Activated CD4-positive, alpha-beta T cell treated with anti-CD3 and anti-CD28 coated beads for 36 hours (primary cell): ENCODE data around the gene ATXN1. TPM values are rescaled to one million over a fixed set of nuclear protein-coding genes. Genes with fewer than 3 reads are reported as not detected.

ENCODE experiments used
- ATAC-seq: fragments of 200-7000 bp; cut with Tn5 transposase; one replicate; pipeline ENCODE4 v1.10.0; 2021; ENCODE audit warnings: mild to moderate bottlenecking, moderate library complexity
- CTCF ChIA-PET: fragments of 350-600 bp; sonication (Branson Sonifier 250); formaldehyde crosslinking; loops from one replicate; lab custom pipeline; 2021; ENCODE audit warnings: antibody characterized with exemption; lab: Charles Lee
- POLR2A ChIA-PET: fragments of 350-600 bp; sonication (Branson Sonifier 250); formaldehyde crosslinking; loops from one replicate; lab custom pipeline; 2021; ENCODE audit warnings: antibody characterized with exemption, inconsistent platforms; lab: Charles Lee
- DNase-seq: peaks from one replicate; pipeline ENCODE4 v3.0.0-alpha.2; 2020
- H3K27ac Mint-ChIP-seq: one replicate; pipeline ENCODE4 v1.8.0; 2021; ENCODE audit warnings: mixed read lengths
- H3K27me3 Mint-ChIP-seq: one replicate; pipeline ENCODE4 v1.8.0; 2021; ENCODE audit warnings: mixed read lengths
- H3K36me3 Mint-ChIP-seq: one replicate; pipeline ENCODE4 v1.8.0; 2021; ENCODE audit warnings: low read depth, mixed read lengths
- H3K4me1 Mint-ChIP-seq: one replicate; pipeline ENCODE4 v1.8.0; 2021; ENCODE audit warnings: mixed read lengths
- H3K4me3 Mint-ChIP-seq: one replicate; pipeline ENCODE4 v1.8.0; 2021; ENCODE audit warnings: mild to moderate bottlenecking, moderate library complexity, mixed read lengths
- H3K9me3 Mint-ChIP-seq: one replicate; pipeline ENCODE4 v1.8.0; 2021; ENCODE audit warnings: low read depth, mixed read lengths
- intact Hi-C, 2 experiments: fragments of 100-400 bp; cut with DNase I in 1 of 2; cut with micrococcal nuclease in 1 of 2; formaldehyde crosslinking; loops; one replicate each; pipeline versions ENCODE4 v1.14.2 to v1.15.1; 2022 to 2024; cut with DNase I, micrococcal nuclease
- total RNA-seq, 2 experiments: library from RNA; stranded (reverse); gene quantifications; one replicate each; pipeline ENCODE4 v1.2.3, GENCODE V29; 2021

ATXN1 gene
- total RNA-seq, 2 experiments from 2014 or later: 19.8 to 22.8 TPM

DNA sequence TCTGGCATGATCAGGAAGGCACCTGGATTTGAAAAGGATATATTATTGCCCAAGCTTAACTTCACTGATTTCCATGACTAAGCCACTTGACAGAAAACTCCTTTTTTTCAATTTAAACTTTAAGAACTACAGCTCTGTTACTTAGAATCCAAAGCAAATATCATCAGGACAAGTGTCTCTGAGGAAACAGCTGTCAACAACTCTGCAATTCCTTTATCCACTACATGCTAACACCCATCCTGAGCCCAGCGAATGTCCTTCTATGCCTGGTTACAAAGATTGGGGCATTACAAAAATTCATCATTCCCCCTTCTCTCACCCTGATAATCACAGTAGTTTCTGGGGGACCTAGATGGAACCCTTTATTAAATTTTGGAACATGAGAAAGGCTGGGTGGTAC lies 386.1 kb downstream of the ATXN1 start:
- CTCF ChIA-PET: interaction anchor here (0.8 to 1.1 kb wide), 2 partner anchors 15 to 396 kb away, joined by 3 read pairs; no protein-coding TSS in a partner anchor
- POLR2A ChIA-PET: no interaction called here

DNA sequence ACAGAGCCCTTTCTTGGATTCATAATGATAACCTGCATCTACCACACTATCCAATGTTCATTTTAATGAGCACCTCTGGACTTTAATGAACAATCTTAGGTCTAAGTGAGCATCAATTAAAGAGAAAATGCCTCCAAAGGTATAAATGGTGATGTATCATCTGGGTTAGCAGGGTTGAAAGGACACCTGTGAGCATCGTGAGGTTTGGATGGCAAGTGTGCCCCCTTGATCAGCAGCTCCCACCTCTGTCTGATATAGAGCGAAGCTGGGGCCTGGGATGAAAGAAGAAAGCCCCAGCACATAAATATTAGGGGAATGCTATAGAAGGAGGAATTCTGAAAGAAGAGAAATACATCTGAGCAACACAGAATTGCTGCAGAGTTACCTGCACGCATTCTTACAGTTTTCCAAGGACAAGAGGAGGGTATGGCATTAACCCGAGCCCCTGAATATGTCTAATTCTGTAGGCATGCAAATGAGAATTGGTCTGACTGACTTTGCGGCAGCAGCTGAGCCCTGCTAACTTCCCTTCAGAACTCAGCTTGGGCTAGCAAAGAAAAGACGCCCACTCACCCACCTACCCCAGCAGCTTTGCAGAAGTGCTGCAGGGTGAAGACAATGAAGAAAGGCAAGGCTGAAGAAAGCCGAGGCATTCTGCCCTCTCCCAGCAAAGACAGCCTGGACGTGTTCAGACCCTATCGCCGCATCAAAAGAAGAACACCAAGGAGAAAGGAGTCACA lies 386.6 kb downstream of the ATXN1 start:
- no peak overlapping the region for H3K27ac Mint-ChIP-seq
- intact Hi-C loops: no loop called here
- H3K4me3 Mint-ChIP-seq: no peak overlapping the region
- peaks cover 2% of the 10 kb centered on the region for H3K36me3 Mint-ChIP-seq
- H3K9me3 Mint-ChIP-seq: no peaks in the 10 kb centered on the region
- CTCF ChIA-PET: interaction anchor here (0.8 to 1.1 kb wide), 3 partner anchors 15 to 397 kb away, joined by 3 to 5 read pairs (median 3); no protein-coding TSS in a partner anchor
- peaks cover 3% of the 10 kb centered on the region for H3K4me1 Mint-ChIP-seq
- POLR2A ChIA-PET: interaction anchor here (0.6 kb wide), 1 partner anchor 46 kb away, joined by 3 read pairs; no protein-coding TSS in a partner anchor
- DNase-seq: no peak
- H3K27me3 Mint-ChIP-seq: no peaks in the 10 kb centered on the region
- no peak for ATAC-seq

More for the DNA sequence above, 386.1 kb downstream of the ATXN1 start:
- H3K36me3 Mint-ChIP-seq: peaks cover 2% of the 10 kb centered on the region
- intact Hi-C loops: no loop called here
- H3K27me3 Mint-ChIP-seq: no peaks in the 10 kb centered on the region
- no peak overlapping the region for H3K4me3 Mint-ChIP-seq
- ATAC-seq (no peak), DNase-seq (no peak)
- no peak overlapping the region for H3K27ac Mint-ChIP-seq
- H3K9me3 Mint-ChIP-seq: no peaks in the 10 kb centered on the region
- peaks cover 3% of the 10 kb centered on the region for H3K4me1 Mint-ChIP-seq

DNA sequence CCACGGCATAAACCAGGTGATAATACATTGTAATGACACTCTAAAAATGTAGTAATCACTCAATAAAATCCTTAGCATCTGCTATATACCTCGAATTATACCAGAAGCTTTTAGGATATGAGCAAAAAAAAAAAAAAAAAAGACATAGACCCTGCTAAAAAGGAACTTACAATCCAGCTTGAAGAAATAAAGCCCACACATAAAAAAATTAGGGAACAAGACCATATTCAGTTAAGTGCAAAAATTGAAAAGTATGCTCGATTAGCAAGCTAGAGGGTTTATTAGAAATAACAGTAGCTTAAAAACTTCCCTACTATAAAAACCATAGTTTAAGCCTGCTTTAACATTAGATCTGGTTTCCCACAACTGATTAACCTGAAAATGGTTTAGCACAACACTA lies 387.2 kb downstream of the ATXN1 start:
- H3K36me3 Mint-ChIP-seq: peaks cover 2% of the 10 kb centered on the region
- intact Hi-C loops: no loop called here
- H3K27me3 Mint-ChIP-seq: no peaks in the 10 kb centered on the region
- CTCF ChIA-PET: interaction anchor here (1.1 kb wide), 1 partner anchor 137 kb away, joined by 5 read pairs; no protein-coding TSS in a partner anchor
- peaks cover 3% of the 10 kb centered on the region for H3K4me1 Mint-ChIP-seq
- H3K27ac Mint-ChIP-seq: no peak overlapping the region
- no peak for DNase-seq
- no peaks in the 10 kb centered on the region for H3K9me3 Mint-ChIP-seq
- no peak for ATAC-seq
- POLR2A ChIA-PET: interaction anchor here (0.6 kb wide), 1 partner anchor 47 kb away, joined by 3 read pairs; no protein-coding TSS in a partner anchor
- no peak overlapping the region for H3K4me3 Mint-ChIP-seq

DNA sequence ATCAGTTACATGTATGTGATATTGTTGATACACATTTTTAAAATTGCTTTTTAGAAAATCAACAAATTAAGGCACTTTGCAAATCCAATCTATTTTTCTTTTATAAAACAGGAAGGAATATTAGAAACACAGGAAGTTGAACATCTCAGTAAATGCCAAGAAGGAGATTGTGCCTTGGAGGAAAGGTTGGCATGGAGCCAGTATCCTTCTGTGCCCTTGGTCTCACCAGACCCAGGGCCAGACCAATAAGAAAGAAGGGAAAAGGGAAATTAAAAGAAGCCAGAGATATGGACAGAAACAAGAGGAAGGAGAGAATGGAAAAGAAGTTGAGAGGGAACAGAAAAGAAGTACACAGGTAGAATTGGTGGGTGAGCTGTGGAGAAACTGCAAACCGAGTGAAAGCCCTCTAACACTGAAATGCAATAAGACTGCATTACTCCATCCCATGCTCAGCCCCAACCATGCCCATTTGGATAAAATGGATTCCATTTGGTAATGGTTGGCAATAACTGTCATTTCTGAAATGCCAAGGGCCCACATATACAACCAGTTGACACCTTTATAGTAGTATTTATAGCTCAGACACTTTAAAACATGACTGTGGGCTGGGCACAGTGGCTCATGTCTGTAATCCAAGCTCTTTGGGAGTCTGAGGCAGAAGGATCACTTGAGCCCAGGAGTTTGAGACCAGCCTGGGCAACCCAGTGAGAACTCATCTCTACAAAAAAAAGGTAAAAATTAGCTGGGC lies 389.1 kb downstream of the ATXN1 start:
- H3K27me3 Mint-ChIP-seq: no peaks in the 10 kb centered on the region
- intact Hi-C loops: no loop called here
- ATAC-seq: no peak

DNA sequence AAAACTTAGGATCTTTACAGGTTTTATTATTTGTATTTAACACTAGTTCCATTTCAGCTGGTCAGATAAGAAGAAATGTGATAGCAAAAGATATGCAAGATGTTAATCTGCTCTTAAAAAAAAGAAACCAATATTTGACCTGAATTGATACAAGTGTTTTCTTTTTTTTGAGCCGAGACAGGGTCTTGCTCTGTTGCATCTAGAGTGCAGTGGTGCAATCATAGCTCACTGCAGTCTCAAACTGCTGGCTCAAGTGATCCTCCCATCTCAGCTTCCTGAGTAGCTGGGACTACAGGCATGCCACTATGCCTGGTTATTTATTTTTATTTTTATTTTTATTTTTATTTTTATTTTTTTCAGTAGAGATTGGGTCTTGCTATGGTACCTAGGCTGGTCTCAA lies 389.9 kb downstream of the ATXN1 start:
- DNase-seq: no peak
- ChIA-PET CTCF (interaction anchor here (0.6 kb wide), 1 partner anchor 17 kb away, joined by 3 read pairs; no protein-coding TSS in a partner anchor), POLR2A (no interaction called here)
- no peak for ATAC-seq
- intact Hi-C loops: no loop called here
- no peaks in the 10 kb centered on the region for H3K27me3 Mint-ChIP-seq
- H3K27ac Mint-ChIP-seq: no peak overlapping the region
- H3K4me3 Mint-ChIP-seq: no peak overlapping the region
- H3K36me3 Mint-ChIP-seq: peaks cover 2% of the 10 kb centered on the region
- H3K4me1 Mint-ChIP-seq: peaks cover 3% of the 10 kb centered on the region
- H3K9me3 Mint-ChIP-seq: no peaks in the 10 kb centered on the region

More for the DNA sequence above, 389.1 kb downstream of the ATXN1 start:
- Mint-ChIP-seq H3K4me3 (no peak overlapping the region), H3K9me3 (no peaks in the 10 kb centered on the region), H3K36me3 (peaks cover 2% of the 10 kb centered on the region), H3K27ac (no peak overlapping the region), H3K4me1 (peaks cover 3% of the 10 kb centered on the region)
- POLR2A ChIA-PET: no interaction called here
- CTCF ChIA-PET: interaction anchor here (1.0 kb wide), 1 partner anchor 55 kb away, joined by 3 read pairs; no protein-coding TSS in a partner anchor
- DNase-seq: no peak

DNA sequence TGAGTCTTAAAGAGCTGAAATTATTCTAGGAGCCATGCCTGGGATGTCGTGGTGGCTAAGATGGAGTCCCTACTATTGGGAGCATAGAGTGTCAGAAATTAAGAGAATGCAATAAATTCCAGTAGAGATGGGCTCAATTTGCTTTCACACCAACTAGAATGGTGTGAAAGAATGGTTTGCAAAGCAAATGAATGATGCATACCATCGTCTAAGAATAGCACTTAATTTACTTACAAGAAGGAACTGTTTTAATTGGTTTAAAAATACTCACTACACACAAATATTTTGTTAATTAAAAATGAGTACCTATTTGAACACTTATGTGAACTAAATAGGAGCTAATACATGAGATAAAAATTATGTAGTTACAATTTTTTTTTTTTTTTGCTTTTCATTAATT lies 390.3 kb downstream of the ATXN1 start:
- DNase-seq (no peak), ATAC-seq (no peak)
- Mint-ChIP-seq H3K4me3 (no peak overlapping the region), H3K27me3 (no peaks in the 10 kb centered on the region), H3K27ac (no peak overlapping the region), H3K4me1 (peaks cover 3% of the 10 kb centered on the region), H3K9me3 (no peaks in the 10 kb centered on the region), H3K36me3 (peaks cover 2% of the 10 kb centered on the region)
- intact Hi-C loops: no loop called here
- ChIA-PET POLR2A (no interaction called here), CTCF (interaction anchor here (0.6 to 1.4 kb wide), 2 partner anchors 14 to 18 kb away, joined by 3 to 4 read pairs; no protein-coding TSS in a partner anchor)

DNA sequence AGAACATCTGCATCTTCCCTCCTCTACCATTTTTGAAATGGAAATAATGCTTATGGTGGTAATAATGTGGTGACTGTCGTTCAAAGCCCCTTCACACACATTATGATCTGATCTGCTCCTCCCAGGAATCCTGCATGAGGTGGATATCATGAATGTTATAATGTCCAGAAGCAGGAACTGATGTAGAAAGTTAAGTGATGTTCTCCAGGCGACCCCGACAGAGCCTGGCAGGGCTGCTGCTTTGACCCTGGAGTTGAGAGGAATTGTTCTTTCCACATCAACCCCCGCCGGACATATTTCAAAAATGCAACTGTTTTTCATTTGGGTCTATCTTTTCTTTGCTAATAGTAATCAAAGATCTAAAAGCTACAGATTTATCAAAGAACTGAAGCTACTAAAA lies 391.3 kb downstream of the ATXN1 start:
- Mint-ChIP-seq H3K9me3 (no peaks in the 10 kb centered on the region), H3K27ac (no peak overlapping the region), H3K4me1 (peaks cover 3% of the 10 kb centered on the region), H3K36me3 (peaks cover 2% of the 10 kb centered on the region), H3K4me3 (no peak overlapping the region), H3K27me3 (no peaks in the 10 kb centered on the region)
- intact Hi-C loops: no loop called here
- DNase-seq (no peak), ATAC-seq (no peak)
- POLR2A ChIA-PET: no interaction called here
- CTCF ChIA-PET: interaction anchor here (1.4 kb wide), 1 partner anchor 13 kb away, joined by 4 read pairs; no protein-coding TSS in a partner anchor

DNA sequence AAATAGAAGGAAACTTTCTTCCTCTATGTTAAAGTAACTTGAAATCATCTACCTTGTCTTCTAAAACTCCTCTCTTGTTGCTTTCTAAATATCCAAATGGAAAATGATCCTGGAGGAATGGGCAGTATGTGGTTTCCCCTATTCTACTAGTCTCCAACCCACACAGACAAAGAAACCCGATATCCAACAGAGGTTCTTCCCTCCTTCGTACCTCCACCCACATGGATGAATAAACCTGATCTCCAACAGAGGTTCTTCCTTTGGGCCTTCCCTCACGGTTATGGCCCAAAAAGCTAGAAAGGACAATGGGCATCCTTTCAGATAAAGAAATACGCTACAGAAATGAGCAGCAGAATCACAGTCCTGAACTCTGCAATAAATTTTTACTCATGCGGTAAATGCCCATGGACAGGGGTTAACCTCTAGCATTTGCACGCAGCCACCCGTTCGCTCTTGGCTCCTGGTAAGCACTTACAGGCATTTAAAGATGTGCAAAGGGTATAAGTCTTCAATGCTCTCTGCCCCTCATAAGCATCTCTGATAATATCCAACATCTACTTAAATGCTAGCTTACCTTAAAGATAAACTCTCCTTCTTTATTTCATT lies 392.0 kb downstream of the ATXN1 start:
- no peaks in the 10 kb centered on the region for H3K9me3 Mint-ChIP-seq
- H3K27ac Mint-ChIP-seq: no peak overlapping the region
- intact Hi-C loops: no loop called here
- DNase-seq (no peak), ATAC-seq (no peak)
- H3K36me3 Mint-ChIP-seq: peaks cover 2% of the 10 kb centered on the region
- no peak overlapping the region for H3K4me3 Mint-ChIP-seq
- CTCF ChIA-PET: interaction anchor here (0.7 kb wide), 1 partner anchor 12 kb away, joined by 3 read pairs; no protein-coding TSS in a partner anchor
- no peaks in the 10 kb centered on the region for H3K4me1 Mint-ChIP-seq
- POLR2A ChIA-PET: no interaction called here
- H3K27me3 Mint-ChIP-seq: no peaks in the 10 kb centered on the region

DNA sequence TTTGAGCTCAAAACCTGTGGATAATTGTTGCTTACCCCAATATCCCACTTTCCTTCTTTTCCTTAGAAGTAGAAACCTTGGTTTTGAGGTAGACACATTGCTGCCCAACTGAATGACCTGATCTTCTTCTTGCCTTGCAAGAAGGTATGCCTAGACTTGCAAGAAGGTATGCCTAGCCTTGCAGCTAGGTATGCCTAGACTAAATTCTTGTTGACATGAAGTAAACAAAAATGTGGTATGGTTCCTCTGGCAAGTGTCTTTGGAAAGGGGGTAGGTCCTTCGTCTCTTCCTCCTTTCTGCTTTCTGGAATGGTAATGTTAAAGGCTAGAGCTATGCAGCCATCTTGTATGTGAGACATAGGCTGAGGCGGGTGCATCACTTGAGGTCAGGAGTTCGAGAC lies 393.7 kb downstream of the ATXN1 start:
- no peaks in the 10 kb centered on the region for H3K9me3 Mint-ChIP-seq
- no peaks in the 10 kb centered on the region for H3K4me1 Mint-ChIP-seq
- H3K27me3 Mint-ChIP-seq: no peaks in the 10 kb centered on the region
- ChIA-PET POLR2A (no interaction called here), CTCF (interaction anchor here (0.7 kb wide), 3 partner anchors 9 to 1664 kb away, joined by 3 to 4 read pairs (median 4); no protein-coding TSS in a partner anchor)
- no peak overlapping the region for H3K4me3 Mint-ChIP-seq
- peaks cover 1% of the 10 kb centered on the region for H3K36me3 Mint-ChIP-seq
- DNase-seq (no peak), ATAC-seq (no peak)
- intact Hi-C loops: no loop called here
- H3K27ac Mint-ChIP-seq: no peak overlapping the region

DNA sequence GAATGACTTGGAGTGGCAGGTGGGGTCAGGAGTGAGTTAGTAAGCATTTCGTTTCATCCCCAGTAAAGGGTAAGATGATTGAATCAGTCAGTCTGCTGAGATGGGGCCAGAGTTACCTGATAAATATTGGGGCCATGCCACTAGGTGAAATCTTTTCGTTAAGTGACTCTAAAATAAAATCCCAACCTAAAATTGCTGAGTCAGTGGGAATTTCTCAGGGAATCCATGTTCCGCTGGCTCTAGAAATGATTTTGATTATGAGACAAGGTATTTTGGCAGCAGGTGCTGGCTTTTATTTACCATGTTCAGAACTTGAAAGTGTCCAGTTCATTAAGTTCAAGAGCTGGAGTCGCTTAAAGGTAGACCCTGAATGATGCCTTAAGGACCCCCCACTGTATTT lies 397.5 kb downstream of the ATXN1 start:
- ATAC-seq (no peak), DNase-seq (no peak)
- POLR2A ChIA-PET: no interaction called here
- peaks cover 2% of the 10 kb centered on the region for H3K36me3 Mint-ChIP-seq
- intact Hi-C loops: no loop called here
- no peaks in the 10 kb centered on the region for H3K9me3 Mint-ChIP-seq
- H3K27me3 Mint-ChIP-seq: no peaks in the 10 kb centered on the region
- CTCF ChIA-PET: no interaction called here
- H3K4me1 Mint-ChIP-seq: no peaks in the 10 kb centered on the region
- H3K4me3 Mint-ChIP-seq: no peak overlapping the region
- no peak overlapping the region for H3K27ac Mint-ChIP-seq
